PC-9 (cell line): ENCODE data around the gene FDXACB1. TPM values are rescaled to one million over a fixed set of nuclear protein-coding genes. Genes with fewer than 3 reads are reported as not detected.

Experiments
- BruUV-seq: library from RNA; stranded (reverse); fragments of 400-500 nt; replicated peaks from 2 replicates; lab custom pipeline; 2021; lab: Mats Ljungman, UMichigan
- CTCF ChIA-PET: fragments of 300-600 bp; sonication (Branson Sonifier 250); formaldehyde crosslinking; loops from one replicate; lab custom pipeline; 2022; ENCODE audit warnings: antibody characterized with exemption; lab: Charles Lee
- POLR2A ChIA-PET: fragments of 300-600 bp; sonication (Branson Sonifier 250); formaldehyde crosslinking; loops from one replicate; lab custom pipeline; 2022; ENCODE audit warnings: antibody characterized with exemption; ENCODE audit not compliant: unreplicated experiment; lab: Charles Lee
- DNase-seq, 2 experiments: peaks; one replicate each; pipeline versions ENCODE4 v3.0.0 to v3.0.0-alpha.2; 2015 to 2022; ENCODE audit warnings: mixed read lengths in 1 of 2
- H2AFZ ChIP-seq: fragments of 200-600 bp; sonication (generic); 2 replicates; pipeline ENCODE4 v1.8.1; 2017; ENCODE audit warnings: antibody characterized with exemption
- H3F3A ChIP-seq: fragments of 200-600 bp; sonication (generic); 2 replicates; pipeline ENCODE4 v1.8.1; 2017; ENCODE audit warnings: antibody characterized with exemption, mild to moderate bottlenecking, low read depth; ENCODE audit not compliant: insufficient read depth
- H3K27ac ChIP-seq: fragments of 200-600 bp; sonication (generic); 2 replicates; pipeline ENCODE4 v1.6.1; 2016; ENCODE audit warnings: mixed run types
- H3K27me3 ChIP-seq: fragments of 200-600 bp; sonication (generic); 2 replicates; pipeline ENCODE4 v1.6.1; 2016; ENCODE audit warnings: low read depth, mixed run types; ENCODE audit not compliant: insufficient read depth
- H3K36me3 ChIP-seq: fragments of 200-600 bp; sonication (generic); 2 replicates; pipeline ENCODE4 v1.6.1; 2016; ENCODE audit warnings: low read depth, mixed run types
- H3K4me1 ChIP-seq: fragments of 200-600 bp; sonication (generic); replicated peaks from 2 replicates; pipeline ENCODE4 v1.6.1; 2016; ENCODE audit warnings: mixed run types; ENCODE audit not compliant: insufficient read depth
- H3K4me2 ChIP-seq: fragments of 200-600 bp; sonication (generic); 2 replicates; pipeline ENCODE4 v1.6.1; 2017; ENCODE audit warnings: mixed run types
- H3K4me3 ChIP-seq: fragments of 200-600 bp; sonication (generic); 2 replicates; pipeline ENCODE4 v1.6.1; 2016; ENCODE audit warnings: mixed run types
- H3K79me2 ChIP-seq: fragments of 200-600 bp; sonication (generic); 2 replicates; pipeline ENCODE4 v1.6.1; 2017; ENCODE audit warnings: low read depth, mixed run types
- H3K9me2 ChIP-seq: fragments of 200-600 bp; sonication (generic); 2 replicates; pipeline ENCODE4 v1.8.1; 2017; ENCODE audit warnings: mild to moderate bottlenecking; ENCODE audit not compliant: insufficient read depth
- H3K9me3 ChIP-seq: fragments of 200-600 bp; sonication (generic); 2 replicates; pipeline ENCODE4 v1.8.1; 2016; ENCODE audit warnings: low read depth; ENCODE audit not compliant: insufficient read depth
- H4K20me1 ChIP-seq: fragments of 200-600 bp; sonication (generic); 2 replicates; pipeline ENCODE4 v1.8.1; 2017; ENCODE audit not compliant: insufficient read depth
- CTCF ChIP-seq: fragments of 200-600 bp; sonication (generic); conservative IDR thresholded peaks from 2 replicates; pipeline ENCODE4 v1.6.1; 2017; ENCODE audit warnings: mixed run types, antibody characterized with exemption, mild to moderate bottlenecking, moderate library complexity
- EZH2 ChIP-seq: fragments of 200-600 bp; sonication (generic); IDR thresholded peaks from 2 replicates; pipeline ENCODE4 v1.8.0; 2017; ENCODE audit warnings: antibody characterized with exemption, low read depth
- intact Hi-C: fragments of 100-400 bp; cut with micrococcal nuclease; formaldehyde crosslinking; loops from one replicate; pipeline ENCODE4 v1.10.0; 2022; ENCODE audit not compliant: unreplicated experiment
- total RNA-seq: library from RNA; stranded (reverse); gene quantifications from 2 replicates; pipeline ENCODE4 v1.2.3, GENCODE V29; 2021

Gene FDXACB1
- total RNA-seq, 1 experiment from 2014 or later, result 2.2 TPM

- Histone ChIP-seq H3K36me3 (peaks cover 9% of the 10 kb centered on the region; the same call in 1 of the 2 replicates), H2AFZ (no peak overlapping the region), H3K79me2 (0 out of 2 replicates have a peak, but pooled peaks cover 8% of the 10 kb centered on the region), H3K27ac (no peak overlapping the region), H3K4me2 (peak overlapping the region; percentile 92), H3K9me2 (no peaks in the 10 kb centered on the region), H3K9me3 (no peaks in the 10 kb centered on the region), H4K20me1 (no peaks in the 10 kb centered on the region), H3K27me3 (no peaks in the 10 kb centered on the region), H3F3A (peaks cover 9% of the 10 kb centered on the region), H3K4me1 (peaks cover 13% of the 10 kb centered on the region), H3K4me3 (peak overlapping the region; percentile 99; the same call in 1 of the 2 replicates)
- intact Hi-C loops, result loop anchor here (10.0 kb wide), 1 partner anchor 295 kb away; the partner anchor contains the start of genes IL18 and TEX12
- BruUV-seq, result no TSS peak
- TF ChIP-seq CTCF (no peak), EZH2 (no peak)
- CTCF ChIA-PET, result interaction anchor here (0.8 to 1.6 kb wide), 3 partner anchors 24 to 112 kb away, joined by 3 to 6 read pairs (median 6); no protein-coding TSS in a partner anchor
- POLR2A ChIA-PET, result interaction anchor here (0.5 to 1.1 kb wide), 2 partner anchors 23 to 48 kb away, joined by 3 to 10 read pairs; partner anchors contain the start of gene C11orf52
- DNase-seq, result no peak
These were observed 8.9 kb downstream of the FDXACB1 start for GRCh38 chr11:111870113-111870512.

- Histone ChIP-seq H3K27me3 (no peaks in the 10 kb centered on the region), H4K20me1 (no peaks in the 10 kb centered on the region), H3K27ac (no peak overlapping the region), H3K4me3 (no peak overlapping the region), H2AFZ (no peak overlapping the region), H3K36me3 (peaks cover 19% of the 10 kb centered on the region; the same call in 1 of the 2 replicates), H3F3A (peaks cover 4% of the 10 kb centered on the region), H3K79me2 (no peaks in the 10 kb centered on the region), H3K4me2 (no peak overlapping the region), H3K9me3 (no peaks in the 10 kb centered on the region), H3K9me2 (no peaks in the 10 kb centered on the region), H3K4me1 (no peaks in the 10 kb centered on the region)
- ChIA-PET CTCF (interaction anchor here (1.1 kb wide), 1 partner anchor 12 kb away, joined by 3 read pairs; no protein-coding TSS in a partner anchor), POLR2A (no interaction called here)
- DNase-seq, result no peak
- intact Hi-C loops, result no loop called here
- no TSS peak for BruUV-seq
- TF ChIP-seq CTCF (no peak), EZH2 (no peak)
These were observed 18.7 kb downstream of the FDXACB1 start for GRCh38 chr11:111860257-111860656.

- Histone ChIP-seq H3K36me3 (peaks cover 13% of the 10 kb centered on the region; the same call in 1 of the 2 replicates), H3K4me2 (no peak overlapping the region), H3K27ac (no peak overlapping the region), H3K9me3 (no peaks in the 10 kb centered on the region), H3K9me2 (no peaks in the 10 kb centered on the region), H3K4me1 (peaks cover 9% of the 10 kb centered on the region), H3F3A (peaks cover 6% of the 10 kb centered on the region; the same call in 1 of the 2 replicates), H4K20me1 (no peaks in the 10 kb centered on the region), H3K4me3 (no peak overlapping the region), H2AFZ (no peak overlapping the region), H3K27me3 (no peaks in the 10 kb centered on the region), H3K79me2 (no peaks in the 10 kb centered on the region)
- intact Hi-C loops, result no loop called here
- BruUV-seq, result no TSS peak
- no peak for DNase-seq
- no peak for TF ChIP-seq EZH2
- TF ChIP-seq CTCF, result no peak
- ChIA-PET CTCF (no interaction called here), POLR2A (interaction anchor here (0.6 kb wide), 1 partner anchor 9 kb away, joined by 4 read pairs; no protein-coding TSS in a partner anchor)
These were observed 23.5 kb downstream of the FDXACB1 start for GRCh38 chr11:111855506-111855905.
